Skeletal muscle cell (primary cell): ENCODE results near the gene MORN3.
"Not testable (repeated sequence)": the region's sequence is repeated elsewhere in the genome, so short reads cannot be mapped to it uniquely, and the experiment has no call there.

Source experiments
- DNase-seq: peaks from one replicate; pipeline ENCODE4 v3.0.0-alpha.2; 2010; ENCODE audit warnings: low read depth
- H3K4me3 ChIP-seq: 2 replicates; pipeline ENCODE4 v1.5.1; 2011; ENCODE audit warnings: low read depth, mild to moderate bottlenecking, control low read depth, low read length, moderate library complexity

The MORN3 gene

GRCh38 chr12:121669521-121669900, at the start of gene MORN3:
MORN3 (minus strand) TSS chr12:121669654; CDS start chr12:121669483, 171 bp downstream.
- no peak within 1 kb of the TSS for H3K4me3 ChIP-seq
- no peak for DNase-seq

DNA sequence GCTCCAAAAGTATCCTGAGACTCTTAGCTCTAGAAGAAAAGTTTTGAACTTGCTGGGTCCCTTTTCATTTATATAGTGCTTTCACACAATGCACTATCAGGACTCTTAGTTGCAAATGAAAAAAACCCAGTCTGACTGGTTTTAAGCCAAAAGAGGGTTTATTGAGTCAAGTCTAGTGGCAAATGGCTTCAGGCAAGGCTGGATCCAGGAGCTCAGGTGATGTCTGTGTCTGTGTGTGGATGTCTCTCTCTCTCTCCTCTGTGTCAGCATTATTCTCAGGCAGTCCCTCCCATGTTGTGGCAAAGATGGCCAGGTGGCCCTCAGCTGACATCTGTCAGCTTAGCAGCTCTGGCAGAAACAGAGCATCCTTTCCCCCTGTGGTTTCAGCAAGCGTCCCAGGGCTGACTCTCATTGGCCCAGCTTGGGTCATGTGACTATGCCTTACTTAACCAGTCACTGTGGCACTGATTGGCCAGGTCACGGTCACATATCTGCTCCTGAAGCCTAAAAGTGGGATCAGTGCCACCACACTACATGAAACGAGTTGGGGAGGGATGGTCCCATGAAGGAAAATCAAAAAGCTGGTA, 49.3 kb upstream of the MORN3 start:
- H3K4me3 ChIP-seq: no peak overlapping the region
- DNase-seq: no peak

- peak; percentile 91 for DNase-seq
Observed at GRCh38 chr12:121717041-121717699, 47.7 kb upstream of the MORN3 start.

GRCh38 chr12:121715862-121716435, 46.5 kb upstream of the MORN3 start:
- H3K4me3 ChIP-seq: no peak overlapping the region
- DNase-seq: no peak

More at GRCh38 chr12:121717041-121717699, 47.7 kb upstream of the MORN3 start:
- no peak overlapping the region for H3K4me3 ChIP-seq

- H3K4me3 ChIP-seq, DNase-seq: not testable (repeated sequence)
Observed at GRCh38 chr12:121715055-121715454, 45.6 kb upstream of the MORN3 start.

DNA sequence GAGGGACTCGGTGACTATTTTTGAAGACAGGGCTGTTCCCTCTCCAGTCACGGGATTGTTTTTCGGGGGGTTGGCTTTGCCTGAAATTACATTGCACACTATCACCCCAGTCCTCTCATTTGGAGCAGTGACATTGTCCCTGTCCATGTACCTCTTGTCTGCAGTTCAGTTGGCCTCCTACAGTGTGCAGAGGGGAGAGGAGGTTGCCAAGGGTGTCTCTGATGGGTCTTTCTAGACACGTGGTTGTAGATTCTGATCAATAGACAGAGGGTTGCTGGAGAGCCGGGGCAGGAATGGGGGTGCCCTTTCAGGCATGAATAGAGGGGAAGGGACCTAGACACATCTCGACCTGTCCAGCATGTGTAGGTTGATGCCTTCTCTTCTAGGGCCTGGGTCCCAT, 44.3 kb upstream of the MORN3 start:
- H3K4me3 ChIP-seq: peak overlapping the region; percentile 98
- DNase-seq: no peak

DNA sequence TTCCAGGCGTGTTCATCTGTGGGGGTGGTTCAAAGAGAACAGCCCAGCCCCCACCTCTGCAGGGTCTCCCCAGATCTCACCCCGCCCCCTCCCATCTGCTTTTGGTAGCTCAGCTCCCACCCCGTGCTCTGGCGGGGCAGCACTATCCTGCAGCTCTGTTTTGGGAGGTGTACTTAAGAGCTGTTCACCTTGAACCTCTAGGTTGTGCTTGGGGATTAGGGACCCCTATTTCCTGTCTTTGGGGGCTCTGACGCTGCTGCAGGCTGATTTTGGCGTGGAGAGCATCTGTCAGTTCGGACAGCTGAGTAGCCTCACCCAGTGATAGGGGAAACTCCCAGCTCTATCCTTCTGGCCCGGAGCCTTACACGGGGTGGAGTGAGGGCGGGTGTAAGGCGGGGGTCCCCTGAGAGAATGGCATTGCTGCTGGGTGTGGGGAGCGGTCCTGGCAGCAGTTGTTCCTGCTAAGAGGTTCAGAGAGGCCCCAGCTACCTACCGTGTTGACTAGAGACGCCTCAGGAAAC, 43.9 kb upstream of the MORN3 start:
- H3K4me3 ChIP-seq: peak overlapping the region; percentile 98
- no peak for DNase-seq

DNA sequence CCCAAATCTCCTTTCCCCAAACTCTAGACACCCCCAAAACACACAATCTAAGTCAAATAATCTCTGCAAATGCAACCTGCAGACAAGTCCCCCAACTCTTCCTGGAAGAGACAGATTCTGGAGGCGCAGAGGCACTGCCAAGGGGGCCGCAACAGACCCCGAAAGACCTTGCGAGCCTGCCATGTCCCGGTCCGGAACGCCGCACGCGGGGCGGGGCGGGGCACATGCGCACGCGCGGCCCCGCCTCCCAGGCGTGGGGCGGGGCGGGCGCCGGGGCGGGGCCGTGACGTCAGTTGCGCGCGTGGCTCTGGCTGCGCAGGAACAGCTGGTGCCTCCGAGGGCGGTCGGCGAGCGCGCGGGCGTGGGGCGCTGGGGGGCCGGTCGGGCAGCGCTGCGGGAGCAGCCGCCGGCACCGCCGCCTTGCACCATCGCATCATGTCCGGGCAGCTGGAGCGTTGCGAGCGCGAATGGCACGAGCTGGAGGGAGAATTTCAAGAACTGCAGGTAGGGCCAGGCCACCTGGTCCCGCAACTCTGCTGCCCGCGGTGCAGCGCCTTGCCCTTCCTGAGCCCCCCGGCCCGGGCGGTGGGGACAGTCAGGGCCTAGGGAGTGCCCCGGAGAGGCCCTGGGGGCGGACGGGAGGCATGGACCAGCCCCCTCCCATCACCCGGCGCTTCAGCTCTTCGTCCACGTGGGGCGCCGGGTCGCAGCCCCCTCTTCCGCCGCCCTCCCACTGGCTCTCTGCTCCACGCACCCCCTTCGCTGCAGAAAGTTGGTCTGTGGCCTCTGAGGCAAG, 43.2 kb upstream of the MORN3 start, which contains the start of gene TMEM120B:
Gene TMEM120B (plus strand): TSS at position 292 of the 796 bp plus-strand sequence. CDS start 144 bp downstream, at position 436.
- H3K4me3 ChIP-seq: peak within 1 kb of the TSS; percentile 98
- no peak for DNase-seq

DNA sequence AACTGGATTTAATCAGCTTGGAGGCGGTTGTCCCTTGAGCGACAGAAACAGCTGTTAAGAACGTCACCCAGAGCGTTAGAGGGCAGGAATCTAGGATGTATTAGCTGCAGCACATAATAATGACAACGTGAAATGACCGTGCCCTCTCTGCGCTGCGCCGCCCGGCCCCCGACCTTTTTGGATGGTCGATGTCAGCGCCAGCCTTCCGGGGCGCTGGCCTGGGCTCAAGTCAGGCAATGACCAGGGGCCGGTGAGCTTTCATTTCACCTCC, 42.7 kb upstream of the MORN3 start:
- peak overlapping the region; percentile 98 for H3K4me3 ChIP-seq
- DNase-seq: no peak

- DNase-seq: no peak
- peak overlapping the region; percentile 98 for H3K4me3 ChIP-seq
Observed at GRCh38 chr12:121711361-121712189, 42.1 kb upstream of the MORN3 start.

GRCh38 chr12:121709478-121709961, 40.1 kb upstream of the MORN3 start:
- no peak for DNase-seq
- no peak overlapping the region for H3K4me3 ChIP-seq

DNA sequence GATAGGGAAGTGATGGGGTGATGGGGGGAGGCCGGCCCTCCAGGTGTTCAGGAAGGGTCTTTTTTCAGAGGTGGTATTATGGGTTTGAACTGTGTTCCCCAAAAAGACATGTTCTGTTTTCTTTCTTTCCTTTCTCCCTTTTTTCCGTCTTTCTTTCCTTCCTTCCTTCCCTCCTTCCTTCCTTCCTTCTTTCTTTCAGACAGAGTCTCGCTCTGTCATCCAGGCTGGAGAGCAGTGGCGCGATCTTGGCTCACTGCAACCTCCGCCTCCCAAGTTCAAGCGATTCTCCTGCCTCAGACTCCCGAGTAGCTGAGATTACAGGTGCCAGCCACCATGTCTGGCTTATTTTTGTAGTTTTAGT, 39.6 kb upstream of the MORN3 start:
- DNase-seq: not testable (repeated sequence)

DNA sequence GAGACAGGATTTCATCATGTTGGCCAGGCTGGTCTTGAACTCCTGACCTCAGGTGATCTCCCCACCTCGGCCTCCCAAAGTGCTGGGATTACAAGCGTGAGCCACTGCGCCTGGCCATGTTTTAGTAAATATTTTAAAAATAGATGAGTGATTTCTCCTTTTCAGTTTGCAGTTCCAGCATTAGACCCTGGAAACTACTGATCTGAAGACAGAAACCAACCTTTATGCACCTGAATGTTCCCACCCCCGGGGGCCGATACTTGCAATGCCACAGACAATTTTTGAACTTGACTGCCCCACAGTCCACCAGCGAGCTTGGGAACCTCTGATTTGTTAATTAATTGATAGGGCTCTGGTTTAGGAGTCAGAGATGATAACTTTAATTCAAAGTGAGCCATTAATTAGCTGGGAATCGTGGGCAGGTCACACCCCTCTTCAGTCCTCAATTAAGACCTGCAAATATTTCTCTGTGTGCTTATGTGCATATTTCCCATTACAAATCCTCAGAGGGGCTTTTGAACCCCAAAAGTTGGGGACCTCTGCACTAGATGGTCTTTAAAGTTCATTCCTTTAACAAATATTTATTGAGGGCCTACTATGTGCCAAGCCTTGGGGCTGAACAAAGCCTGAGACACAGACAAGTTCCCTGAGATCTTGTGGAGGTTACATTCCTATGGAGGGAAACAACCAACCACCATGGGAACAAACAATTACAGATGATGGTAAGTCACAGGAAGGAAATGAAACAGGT, 39.0 kb upstream of the MORN3 start:
- no peak overlapping the region for H3K4me3 ChIP-seq
- no peak for DNase-seq

More for the DNA sequence above, 39.6 kb upstream of the MORN3 start:
- H3K4me3 ChIP-seq: not testable (repeated sequence)

DNA sequence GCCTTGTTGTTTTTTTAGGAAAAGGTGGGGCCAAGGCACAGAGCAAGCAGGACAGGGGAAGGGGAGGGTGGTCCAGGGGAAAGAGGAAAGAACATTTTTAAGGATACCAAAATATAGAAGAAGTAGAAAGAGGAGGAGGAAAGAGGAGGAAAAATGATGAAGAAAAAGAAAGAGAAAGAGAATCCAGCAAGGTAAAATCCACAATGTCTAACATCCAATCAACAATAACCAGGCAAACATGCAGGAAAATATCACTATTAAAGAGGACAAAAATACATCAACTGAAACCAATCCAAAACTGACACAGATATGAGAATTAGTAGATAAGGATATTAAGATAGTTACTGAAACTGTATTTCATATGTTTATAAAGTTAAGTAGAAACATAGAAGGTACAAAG, 36.1 kb upstream of the MORN3 start:
- DNase-seq: no peak
- no peak overlapping the region for H3K4me3 ChIP-seq

DNA sequence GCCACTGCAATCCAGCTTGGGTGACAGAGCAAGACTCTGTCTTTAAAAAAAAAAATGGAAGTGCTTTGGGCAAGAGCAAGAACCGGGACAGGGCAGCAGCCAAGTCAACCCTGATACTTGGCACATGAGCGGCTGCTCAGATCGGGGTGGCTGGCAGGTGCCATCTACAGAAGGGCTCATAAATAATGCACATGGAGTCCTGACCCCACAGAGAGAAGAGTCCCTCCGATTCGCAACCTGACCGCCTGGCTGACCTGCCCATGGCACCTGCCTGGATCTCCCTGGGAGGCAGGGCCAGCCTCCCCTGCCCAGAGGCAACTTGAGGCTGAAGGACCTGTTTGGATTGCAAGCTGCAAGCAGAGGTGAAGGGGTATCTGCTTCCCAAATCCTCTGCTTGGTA, 33.5 kb upstream of the MORN3 start:
- no peak for DNase-seq
- H3K4me3 ChIP-seq: no peak overlapping the region

DNA sequence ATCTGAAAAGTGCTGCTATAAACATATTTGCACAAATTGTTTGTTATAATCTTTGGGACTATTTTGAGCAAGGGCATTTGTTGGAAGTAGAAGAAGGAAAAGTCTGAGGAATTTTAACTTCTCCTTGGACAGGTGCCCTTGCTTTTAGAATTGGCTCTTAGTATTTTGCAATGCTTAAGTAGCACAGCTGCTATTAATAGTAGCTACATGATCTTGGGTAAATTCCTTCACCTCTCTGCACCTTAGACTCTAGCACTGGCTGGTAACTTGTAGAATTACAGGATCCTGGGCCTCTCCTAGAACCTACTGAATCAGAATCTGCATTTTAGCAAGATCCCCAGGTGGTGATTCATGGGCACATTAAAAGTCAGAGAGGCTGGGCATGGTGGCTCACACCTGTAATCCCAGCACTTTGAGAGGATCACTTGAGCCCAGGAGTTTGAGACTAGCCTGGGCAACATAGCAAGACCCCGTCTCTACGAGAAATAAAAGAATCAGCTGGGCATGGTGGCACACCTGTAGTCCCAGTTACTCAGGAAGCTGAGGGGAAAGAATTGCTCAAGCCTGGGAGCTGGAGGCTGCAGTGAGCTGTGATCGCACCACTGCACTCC, 32.3 kb upstream of the MORN3 start:
- no peak for DNase-seq
- H3K4me3 ChIP-seq: no peak overlapping the region

DNA sequence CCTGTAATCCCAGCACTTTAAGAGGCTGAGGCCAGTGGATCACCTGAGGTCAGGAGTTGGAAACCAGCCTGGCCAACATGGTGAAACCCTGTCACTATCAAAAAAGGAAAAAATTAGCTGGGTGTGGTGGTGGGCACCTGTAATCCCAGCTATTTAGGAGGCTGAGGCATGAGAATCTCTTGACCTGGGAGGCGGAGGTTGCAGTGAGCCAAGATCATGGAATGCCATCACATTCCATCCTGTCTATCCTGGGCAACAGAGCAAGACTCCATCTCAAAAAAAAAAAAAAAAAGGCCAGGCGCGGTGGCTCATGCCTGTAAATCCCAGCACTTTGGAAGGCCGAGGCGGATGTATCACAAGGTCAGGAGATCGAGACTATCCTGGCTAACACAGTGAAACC, 28.4 kb upstream of the MORN3 start:
- DNase-seq: not testable (repeated sequence)

DNA sequence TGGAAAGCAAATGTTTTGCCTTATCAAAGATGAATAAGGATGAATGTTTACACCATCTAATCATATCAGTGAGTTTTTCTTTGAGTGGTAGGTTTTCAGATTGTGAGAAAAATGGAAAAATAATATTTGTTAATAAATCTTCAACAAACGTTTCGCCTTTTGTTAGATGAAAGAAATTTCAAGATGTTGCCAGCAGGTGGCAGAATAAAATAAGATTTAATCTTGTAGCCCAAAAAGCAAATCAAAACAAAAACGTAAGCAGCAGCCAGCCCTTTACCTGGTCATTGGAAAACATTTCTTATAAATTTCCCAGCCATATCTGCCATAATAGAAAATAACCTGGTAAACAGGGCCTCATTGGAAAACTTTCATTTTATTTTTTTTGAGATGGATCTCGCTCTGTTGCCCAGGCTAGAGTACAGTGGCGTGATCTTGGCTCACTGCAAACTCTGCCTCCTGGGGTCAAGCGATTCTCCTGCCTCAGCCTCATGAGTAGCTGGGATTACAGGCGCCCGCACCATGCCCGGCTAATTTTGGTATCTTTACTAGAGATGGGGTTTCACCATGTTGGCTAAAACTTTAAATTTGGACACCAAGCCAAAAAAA, 27.7 kb upstream of the MORN3 start:
- DNase-seq: no peak
- H3K4me3 ChIP-seq: no peak overlapping the region

More for the DNA sequence above, 28.4 kb upstream of the MORN3 start:
- H3K4me3 ChIP-seq: not testable (repeated sequence)
